OCI-LY3 (cell line): ENCODE results near the gene ZNF500.

Source experiments
- CTCF ChIP-seq: fragments of 200-600, 300-600 bp; sonication (generic); IDR thresholded peaks from 2 replicates; pipeline ENCODE4 v1.5.1; 2014; ENCODE audit warnings: antibody characterized with exemption, low read length, low read depth
- EZH2phosphoT487 ChIP-seq: fragments of 200-600 bp; shearing (Covaris generic); IDR thresholded peaks from 2 replicates; pipeline ENCODE4 v1.6.1; 2018; ENCODE audit warnings: antibody characterized with exemption, mixed run types, low read depth

- TF ChIP-seq CTCF, result no peak
- TF ChIP-seq EZH2phosphoT487, result no peak
These were observed 29.4 kb downstream of the ZNF500 start for GRCh38 chr16:4737545-4737944.
